Stimulated activated CD4-positive, alpha-beta T cell treated with anti-CD3 and anti-CD28 coated beads, TNF-alpha, amount 100 ng/mL, for 48 hours (primary cell): ENCODE measurements around the gene TIMM50.
A peak's percentile ranks its signal among the peaks of the same experiment; 100 is the strongest.

Experiments
- DNase-seq, 3 donors: peaks; one replicate each; pipeline ENCODE4 v3.0.0-alpha.2; 2020; ENCODE audit warnings: low read depth in 3 of 3

TIMM50 gene

DNA sequence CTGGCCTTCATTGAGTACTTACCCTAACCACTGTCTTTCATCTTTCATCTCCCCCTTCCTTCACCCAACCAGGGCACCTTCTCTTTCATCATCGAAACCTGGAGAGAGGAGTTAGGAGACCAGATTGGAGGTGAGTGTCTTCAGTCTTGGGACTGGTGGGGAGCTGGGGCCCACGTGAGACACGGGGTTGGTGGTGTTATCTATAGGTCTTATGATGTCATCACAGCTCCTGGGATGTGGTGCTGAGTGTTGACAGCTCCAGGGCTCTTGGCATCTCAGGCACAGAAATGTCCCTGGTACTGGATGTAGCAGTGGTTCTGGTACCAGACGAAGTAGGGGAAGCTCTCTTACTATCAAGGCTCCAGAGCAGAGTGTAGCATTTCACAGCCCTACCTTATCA lies 19.9 kb downstream of the TIMM50 start:
- DNase-seq = no peak

- DNase-seq = no peak
Measured at GRCh38 chr19:39501340-39501739, 20.7 kb downstream of the TIMM50 start.

GRCh38 chr19:39502640-39503417 lies 22.2 kb downstream of the TIMM50 start:
- peak; percentile 60 to 72 (median 65) for DNase-seq

- DNase-seq = no peak
Measured at GRCh38 chr19:39506598-39506943, 25.9 kb downstream of the TIMM50 start.

DNA sequence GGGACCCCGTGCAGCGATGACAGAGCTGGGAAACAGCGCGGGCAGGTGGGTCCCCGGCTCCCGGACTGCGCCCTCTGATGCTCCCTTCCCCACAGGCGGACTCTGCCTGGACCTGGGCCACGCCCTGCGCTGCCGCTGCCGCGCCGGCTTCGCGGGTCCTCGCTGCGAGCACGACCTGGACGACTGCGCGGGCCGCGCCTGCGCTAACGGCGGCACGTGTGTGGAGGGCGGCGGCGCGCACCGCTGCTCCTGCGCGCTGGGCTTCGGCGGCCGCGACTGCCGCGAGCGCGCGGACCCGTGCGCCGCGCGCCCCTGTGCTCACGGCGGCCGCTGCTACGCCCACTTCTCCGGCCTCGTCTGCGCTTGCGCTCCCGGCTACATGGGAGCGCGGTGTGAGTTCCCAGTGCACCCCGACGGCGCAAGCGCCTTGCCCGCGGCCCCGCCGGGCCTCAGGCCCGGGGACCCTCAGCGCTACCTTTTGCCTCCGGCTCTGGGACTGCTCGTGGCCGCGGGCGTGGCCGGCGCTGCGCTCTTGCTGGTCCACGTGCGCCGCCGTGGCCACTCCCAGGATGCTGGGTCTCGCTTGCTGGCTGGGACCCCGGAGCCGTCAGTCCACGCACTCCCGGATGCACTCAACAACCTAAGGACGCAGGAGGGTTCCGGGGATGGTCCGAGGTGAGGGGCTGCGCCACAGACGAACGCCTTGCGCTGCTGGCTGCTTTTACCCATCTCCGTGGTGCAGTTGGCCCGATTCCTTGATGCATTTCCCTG lies 26.5 kb downstream of the TIMM50 start:
- peak; percentile 33 to 39 (median 37) for DNase-seq

GRCh38 chr19:39507715-39508364 lies 27.2 kb downstream of the TIMM50 start:
- no peak for DNase-seq

- no peak for DNase-seq
Measured at GRCh38 chr19:39508629-39509028, 28.0 kb downstream of the TIMM50 start.

- no peak for DNase-seq
Measured at GRCh38 chr19:39509233-39509632, 28.6 kb downstream of the TIMM50 start.

DNA sequence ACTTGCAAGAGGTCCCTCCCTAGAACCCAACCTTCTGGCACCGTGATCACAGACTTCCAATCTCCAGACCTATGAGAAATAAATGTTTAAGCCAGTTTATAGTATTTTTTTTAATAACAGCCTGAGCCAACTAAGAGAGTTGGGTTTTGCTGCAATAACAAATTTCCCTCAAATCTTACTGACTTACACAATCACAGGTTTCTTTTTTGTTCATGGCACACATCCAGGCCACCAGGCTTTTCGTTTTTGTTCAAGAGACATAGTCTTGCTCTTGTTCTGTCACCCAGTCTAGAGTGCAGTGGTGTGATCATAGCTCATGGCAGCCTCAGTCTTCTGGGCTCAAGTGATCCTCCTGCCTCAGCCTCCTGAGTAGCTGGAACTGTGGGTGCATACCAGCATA lies 32.4 kb downstream of the TIMM50 start:
- no peak for DNase-seq

DNA sequence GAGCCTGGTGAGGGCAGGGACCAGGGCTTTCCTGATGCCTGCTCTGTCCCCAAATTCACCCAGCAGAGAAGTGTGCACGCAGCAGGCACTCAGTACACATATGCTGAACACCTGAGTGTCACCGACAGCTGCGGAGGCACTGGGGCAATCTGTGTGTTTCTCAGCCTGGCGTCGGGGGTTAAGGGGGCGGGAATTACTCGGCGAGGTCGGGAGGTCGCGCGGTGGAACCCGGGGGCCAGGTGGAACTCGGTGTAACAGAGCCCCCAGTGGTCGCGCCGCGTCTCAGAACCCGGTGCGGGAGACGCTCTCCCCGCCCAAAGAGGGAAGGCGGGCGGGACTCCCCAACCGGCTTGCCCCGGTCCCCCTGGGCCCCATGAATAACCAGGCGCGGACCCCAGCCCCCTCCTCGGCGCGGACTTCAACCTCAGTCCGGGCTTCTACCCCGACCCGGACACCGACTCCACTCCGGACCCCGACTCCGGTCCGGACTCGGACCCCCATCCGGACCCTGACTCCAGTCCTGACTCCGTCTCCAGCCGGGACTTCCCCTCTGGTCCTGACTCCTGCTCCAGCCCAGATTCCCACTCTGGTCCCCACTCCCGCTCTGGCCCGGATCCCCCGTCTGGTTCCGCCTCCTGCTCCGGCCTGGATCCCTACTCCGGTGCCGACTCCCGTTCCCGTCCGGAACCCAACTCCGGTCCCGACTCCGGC lies 34.4 kb downstream of the TIMM50 start, which contains the start of gene SELENOV:
SELENOV (plus strand) TSS at position 300 of the 711 bp plus-strand sequence; CDS start at position 374, 74 bp downstream.
- no peak for DNase-seq

GRCh38 chr19:39515551-39516191 lies 35.0 kb downstream of the TIMM50 start:
- DNase-seq = no peak

GRCh38 chr19:39516270-39516669 lies 35.6 kb downstream of the TIMM50 start:
- DNase-seq = no peak

- no peak for DNase-seq
Measured at GRCh38 chr19:39517432-39517831, 36.8 kb downstream of the TIMM50 start.

GRCh38 chr19:39518458-39518857 lies 37.8 kb downstream of the TIMM50 start:
- no peak for DNase-seq

GRCh38 chr19:39518975-39519374 lies 38.3 kb downstream of the TIMM50 start:
- no peak for DNase-seq

DNA sequence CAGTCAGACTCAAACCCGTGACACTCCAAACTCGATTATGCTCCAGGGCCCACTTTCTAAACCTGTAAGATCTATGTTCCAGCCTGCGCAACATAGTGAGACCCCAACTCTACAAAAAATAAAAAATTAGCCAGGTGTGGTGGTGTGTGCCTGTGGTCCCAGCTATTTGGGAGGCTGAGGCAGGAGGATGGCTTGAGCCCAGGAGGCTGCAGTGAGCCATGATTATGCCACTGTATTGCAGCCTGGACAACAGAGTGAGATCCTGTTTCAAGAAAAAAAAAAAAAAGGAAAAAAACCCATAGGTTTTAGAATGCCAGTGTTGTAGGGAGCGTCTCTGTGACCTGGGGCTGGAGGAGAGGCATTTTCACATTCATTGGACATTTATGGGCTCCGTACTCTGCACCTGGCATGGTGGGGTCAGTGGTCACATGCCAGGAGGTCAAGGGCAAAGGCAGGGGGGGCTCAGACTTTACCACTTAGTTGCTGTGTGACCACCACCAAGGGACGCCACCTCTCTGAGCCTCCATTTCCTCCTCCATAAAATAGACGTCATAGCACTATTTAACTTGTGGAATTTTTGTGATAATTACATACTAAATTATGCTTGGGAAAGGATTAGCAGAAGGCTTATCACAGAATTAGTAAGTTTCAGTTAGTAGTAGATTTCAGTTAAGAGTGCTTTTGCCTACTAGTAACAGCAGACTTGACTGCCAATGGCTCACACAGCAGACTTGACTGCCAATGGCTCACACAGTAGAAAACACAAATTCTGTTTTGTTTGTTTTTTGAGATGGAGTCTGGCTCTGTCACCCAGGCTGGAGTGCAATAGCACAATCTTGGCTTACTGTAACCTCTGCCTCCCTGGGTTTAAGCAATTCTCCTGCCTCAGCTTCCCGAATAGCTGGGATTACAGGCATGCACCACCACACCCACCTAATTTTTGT lies 40.2 kb downstream of the TIMM50 start:
- DNase-seq = no peak

DNA sequence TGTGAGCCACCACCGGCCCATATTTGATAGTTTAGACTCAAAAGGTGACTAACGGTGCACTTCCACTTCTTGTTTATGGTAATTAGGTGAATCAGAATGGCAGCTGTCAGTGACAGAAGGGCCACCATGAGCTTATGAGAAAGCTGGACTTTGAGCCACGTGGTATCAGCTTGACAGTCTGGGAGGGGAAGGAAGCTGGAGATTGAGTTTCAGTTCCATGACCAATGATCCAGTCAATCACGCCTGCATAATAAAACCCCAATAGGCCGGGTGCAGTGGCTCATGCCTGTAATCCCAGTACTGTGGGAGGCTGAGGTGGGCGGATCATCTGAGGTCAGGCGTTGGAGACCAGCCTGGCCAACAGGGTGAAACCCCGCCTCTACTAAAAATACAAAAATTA lies 43.9 kb downstream of the TIMM50 start:
- no peak for DNase-seq

DNA sequence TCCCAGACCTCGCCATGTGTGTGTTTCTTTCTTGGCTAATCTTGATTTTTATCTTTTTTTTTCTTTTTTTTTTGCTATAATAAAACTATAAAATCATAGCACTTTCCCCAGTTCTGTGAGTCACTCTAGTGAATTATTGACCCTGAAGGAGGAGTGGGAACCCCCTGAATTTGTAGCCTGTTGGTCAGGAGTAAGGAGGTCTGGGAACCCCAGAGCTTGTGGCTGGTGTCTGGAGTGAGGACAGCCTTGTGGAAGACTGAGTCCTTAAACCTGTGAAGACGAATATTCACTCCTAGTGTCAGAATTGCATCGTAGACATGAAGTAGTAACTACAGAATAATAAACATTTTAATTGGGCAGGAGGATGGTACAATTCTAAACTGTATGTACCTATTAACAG lies 44.6 kb downstream of the TIMM50 start:
- DNase-seq = no peak

GRCh38 chr19:39531834-39532232 lies 51.2 kb downstream of the TIMM50 start:
- no peak for DNase-seq
